ENCODE data around the gene SLC49A3. TPM values are rescaled to one million over a fixed set of nuclear protein-coding genes. Genes with fewer than 3 reads are reported as not detected.

The SLC49A3 gene
- total and polyA plus RNA-seq, 2 of the 8 experiments (the other 6 are each of a cell fraction or from before 2014, with no cell fraction given), result 5.0 to 8.8 TPM

DNA sequence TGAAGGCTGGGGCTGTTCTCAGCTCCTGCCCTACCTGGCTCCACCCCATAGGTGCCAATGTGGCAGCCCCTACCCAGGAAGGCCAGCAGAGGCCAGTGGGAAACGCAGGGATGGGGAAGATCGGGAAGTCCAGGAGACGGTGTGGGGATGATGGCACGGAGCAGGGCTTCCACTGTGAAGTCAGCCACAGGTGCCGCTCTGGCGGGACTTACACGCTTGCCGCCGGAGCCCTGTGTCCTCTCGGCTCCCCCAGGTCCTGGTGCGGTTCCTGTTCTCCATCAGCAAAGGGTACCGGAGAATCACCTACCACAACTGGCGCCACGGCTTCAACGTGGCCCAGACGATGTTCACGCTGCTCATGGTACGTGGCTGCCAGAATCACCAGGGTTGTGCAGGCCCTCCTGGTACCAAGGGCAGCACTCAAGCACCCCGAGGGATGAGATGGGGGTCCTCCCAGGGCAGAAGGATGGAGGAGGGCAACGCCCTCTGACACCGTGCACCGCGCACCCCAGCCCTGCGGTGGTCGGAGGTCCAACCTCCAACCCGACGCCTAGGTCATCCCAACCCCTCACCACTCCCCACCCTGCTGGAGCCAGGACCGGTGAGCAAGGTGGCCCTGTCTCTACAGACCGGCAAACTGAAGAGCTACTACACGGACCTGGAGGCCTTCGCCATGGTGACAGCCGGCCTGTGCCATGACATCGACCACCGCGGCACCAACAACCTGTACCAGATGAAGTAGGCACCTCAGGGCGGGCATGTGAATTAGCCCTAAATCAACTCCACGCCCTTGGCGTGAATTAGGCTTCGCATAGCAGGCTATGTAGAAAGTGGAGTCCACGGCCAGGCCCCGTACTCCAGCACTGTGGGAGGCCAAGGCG, 26.8 kb downstream of the SLC49A3 start:
- Histone ChIP-seq H2BK20ac (ENCODE audit: low read length) (no peak overlapping the region), H3K23ac (ENCODE audit: insufficient read length) (no peak overlapping the region), H3K18ac (ENCODE audit: extremely low read depth, low read length) (no peak overlapping the region), H3K56ac (replicated peaks; ENCODE audit: insufficient read length, low read depth, low read length) (no peak overlapping the region), H3K27ac (ENCODE audit: low read depth, low read length) (no peak overlapping the region), H4K20me1 (replicated peaks in 1 of 2; ENCODE audit: control insufficient read depth in 1 of 2, insufficient read depth in 2 of 2, low read length in 2 of 2) (peaks cover 0 to 19% of the 10 kb centered on the region in 2 experiments), H4K8ac (ENCODE audit: extremely low read depth, insufficient read depth, low read length) (peak overlapping the region; percentile 77; the same call in 1 of the 2 replicates), H3K4me2 (ENCODE audit: insufficient read depth in 1 of 2, low read depth in 2 of 2, low read length in 2 of 2) (no peak overlapping the region), H3K9ac (replicated peaks in 1 of 4; ENCODE audit: extremely low read depth in 1 of 4, low read depth in 3 of 4, low read length in 3 of 4) (no peak overlapping the region), H2AK5ac (ENCODE audit: low read depth, low read length) (no peak overlapping the region), H3K79me2 (ENCODE audit: control insufficient read depth in 1 of 2, insufficient read depth in 2 of 2, low read length in 2 of 2) (no peaks in the 10 kb centered on the region), H3K4me3 (ENCODE audit: extremely low read depth in 1 of 4, insufficient read depth in 2 of 4, low read depth in 3 of 4, low read length in 4 of 4) (no peak overlapping the region), H3K4me1 (replicated peaks in 1 of 4; ENCODE audit: control insufficient read depth in 3 of 4, insufficient read depth in 4 of 4, low read length in 3 of 4) (no peaks in the 10 kb centered on the region; a peak in 1 of 7 replicates), H3K4ac (replicated peaks; ENCODE audit: insufficient read length, low read depth, low read length) (no peak overlapping the region), H3K36me3 (ENCODE audit: control insufficient read depth in 2 of 4, insufficient read depth in 4 of 4, low read length in 3 of 4) (no peaks in the 10 kb centered on the region; a peak in 1 of 8 replicates), H3K79me1 (ENCODE audit: low read depth, low read length) (no peaks in the 10 kb centered on the region), H3K23me2 (ENCODE audit: low read depth, low read length) (peaks cover 7% of the 10 kb centered on the region; the same call in 1 of the 2 replicates), H3K27me3 (replicated peaks in 1 of 4; ENCODE audit: control insufficient read depth in 3 of 4, extremely low read depth in 1 of 4, insufficient read depth in 3 of 4, low read length in 3 of 4) (no peaks in the 10 kb centered on the region), H2BK12ac (ENCODE audit: low read depth, low read length) (no peak overlapping the region), H4K5ac (ENCODE audit: insufficient read length, low read depth, low read length) (no peak overlapping the region), H2BK15ac (ENCODE audit: low read length) (no peak overlapping the region), H2BK120ac (replicated peaks; ENCODE audit: low read depth, low read length) (no peak overlapping the region), H2BK5ac (ENCODE audit: low read depth, low read length) (no peak overlapping the region), H2AFZ (ENCODE audit: low read length) (no peak overlapping the region), H4K91ac (replicated peaks; ENCODE audit: insufficient read length, low read length) (no peak overlapping the region), H3K14ac (ENCODE audit: insufficient read length) (no peak overlapping the region), H3K9me3 (ENCODE audit: insufficient read depth in 2 of 2, low read depth in 1 of 2, low read length in 1 of 2) (no peaks in the 10 kb centered on the region)
- WGBS, 2 experiments (ENCODE audit: extremely low coverage in 1 of 2, insufficient coverage in 1 of 2, insufficient read length in 1 of 2, insufficient replicate concordance in 2 of 2, low coverage in 1 of 2, low lambda C conversion rate in 2 of 2, missing lambda C conversion rate in 1 of 2), result 91% methylated on average over 41 of the region's 42 CpGs; no CpG with 5 or more reads in 1 of the 2 experiments
- TF ChIP-seq KDM1A (IDR thresholded peaks at IDR 0.05; ENCODE audit: borderline replicate concordance, low read length), result no peak
- TF ChIP-seq, protein P1, sequence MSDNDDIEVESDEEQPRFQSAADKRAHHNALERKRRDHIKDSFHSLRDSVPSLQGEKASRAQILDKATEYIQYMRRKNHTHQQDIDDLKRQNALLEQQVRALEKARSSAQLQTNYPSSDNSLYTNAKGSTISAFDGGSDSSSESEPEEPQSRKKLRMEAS (IDR thresholded peaks at IDR 0.05), result no peak
- TF ChIP-seq TAF1 (IDR thresholded peaks at IDR 0.05; ENCODE audit: low read depth, low read length), result no peak
- no peak for TF ChIP-seq ATF2 (IDR thresholded peaks at IDR 0.05; ENCODE audit: low read length)
- TF ChIP-seq BRCA1 (IDR thresholded peaks at IDR 0.05; ENCODE audit: low read depth, low read length), result no peak
- ChIA-PET POLR2A (ENCODE audit: partially characterized antibody) (interaction anchor here (0.9 to 5.0 kb wide), 3 partner anchors 8 to 13 kb away, joined by 3 to 53 read pairs (median 11); partner anchors contain the start of genes ATP5ME and MYL5), CTCF (ENCODE audit: partially characterized antibody) (interaction anchor here (0.6 to 1.6 kb wide), 3 partner anchors 9 to 59 kb away, joined by 3 to 4 read pairs (median 3); no protein-coding TSS in a partner anchor)
- no peak for DNase-seq (ENCODE audit: low read depth in 1 of 2, low spot score in 2 of 2)
- FAIRE-seq, result no peak

All from H1 (cell line).